H1 (cell line): ENCODE measurements around the gene HES3. TPM values are rescaled to one million over a fixed set of nuclear protein-coding genes. Genes with fewer than 3 reads are reported as not detected.
A peak's percentile ranks its signal among the peaks of the same experiment; 100 is the strongest.

Experiments used
- CTCF ChIA-PET: fragments of 300-600 bp; sonication (Branson Sonifier 250); formaldehyde crosslinking; loops from one replicate; lab custom pipeline; 2021; ENCODE audit not compliant: partially characterized antibody; lab: Charles Lee
- POLR2A ChIA-PET: fragments of 300-600 bp; sonication (Branson Sonifier 250); formaldehyde crosslinking; loops from one replicate; lab custom pipeline; 2021; ENCODE audit warnings: inconsistent platforms; ENCODE audit not compliant: partially characterized antibody; lab: Charles Lee
- DNase-seq, 2 experiments: peaks; one replicate each; pipeline versions ENCODE4 v3.0.0 to v3.0.0-alpha.2; 2010 to 2022; ENCODE audit warnings: low spot score in 2 of 2, low read depth in 1 of 2, mixed read lengths in 1 of 2
- FAIRE-seq: peaks from 2 replicates; lab custom pipeline; 2011; peaks lifted over from hg19 to GRCh38; lab: Jason Lieb, UNC
- H2AFZ ChIP-seq: 2 replicates; pipeline ENCODE4 v1.8.1; 2012; ENCODE audit warnings: low read length, inconsistent platforms
- H2AK5ac ChIP-seq: 2 replicates; pipeline ENCODE4 v1.6.1; 2013; ENCODE audit warnings: low read depth, low read length
- H2BK120ac ChIP-seq: replicated peaks from 2 replicates; pipeline ENCODE3; 2013; ENCODE audit warnings: low read depth, low read length, inconsistent platforms
- H2BK12ac ChIP-seq: 2 replicates; pipeline ENCODE4 v1.6.1; 2013; ENCODE audit warnings: low read depth, low read length
- H2BK15ac ChIP-seq: 2 replicates; pipeline ENCODE4 v1.6.1; 2013; ENCODE audit warnings: low read length
- H2BK20ac ChIP-seq: 2 replicates; pipeline ENCODE4 v1.6.1; 2013; ENCODE audit warnings: low read length
- H2BK5ac ChIP-seq: 2 replicates; pipeline ENCODE4 v1.6.1; 2013; ENCODE audit warnings: low read depth, low read length
- H3K14ac ChIP-seq: 2 replicates; pipeline ENCODE4 v1.6.1; 2013; ENCODE audit warnings: inconsistent platforms; ENCODE audit not compliant: insufficient read length
- H3K18ac ChIP-seq: 2 replicates; pipeline ENCODE4 v1.6.1; 2013; ENCODE audit warnings: low read length; ENCODE audit errors: extremely low read depth
- H3K23ac ChIP-seq: 2 replicates; pipeline ENCODE4 v1.6.1; 2013; ENCODE audit warnings: inconsistent platforms; ENCODE audit not compliant: insufficient read length
- H3K23me2 ChIP-seq: 2 replicates; pipeline ENCODE4 v1.6.1; 2013; ENCODE audit warnings: low read depth, low read length
- H3K27ac ChIP-seq: 2 replicates; pipeline ENCODE4 v1.6.1; 2011; ENCODE audit warnings: low read depth, low read length, inconsistent platforms
- H3K27me3 ChIP-seq, 4 experiments: replicated peaks in 1 of 4; 1 replicate in 1 of 4; 2 replicates in 3 of 4; pipeline versions ENCODE4 v1.6.1 to v1.8.1; 2011 to 2013; ENCODE audit warnings: low read length in 3 of 4, mild to moderate bottlenecking in 3 of 4, inconsistent platforms in 2 of 4, mixed read lengths in 2 of 4, moderate library complexity in 1 of 4; ENCODE audit not compliant: control insufficient read depth in 3 of 4, insufficient read depth in 3 of 4; ENCODE audit errors: extremely low read depth in 1 of 4
- H3K36me3 ChIP-seq, 4 experiments: 2 replicates each; pipeline versions ENCODE4 v1.6.1 to v1.8.1; 2011 to 2013; ENCODE audit warnings: mild to moderate bottlenecking in 4 of 4, low read length in 3 of 4, moderate library complexity in 2 of 4, control low read depth in 1 of 4, inconsistent platforms in 1 of 4; ENCODE audit not compliant: insufficient read depth in 4 of 4, control insufficient read depth in 2 of 4
- H3K4ac ChIP-seq: replicated peaks from 2 replicates; pipeline ENCODE3; 2013; ENCODE audit warnings: low read length, low read depth, mixed read lengths, inconsistent platforms; ENCODE audit not compliant: insufficient read length
- H3K4me1 ChIP-seq, 4 experiments: replicated peaks in 1 of 4; 1 replicate in 1 of 4; 2 replicates in 3 of 4; pipeline versions ENCODE4 v1.6.1 to v1.8.1; 2011 to 2013; ENCODE audit warnings: low read length in 3 of 4, inconsistent platforms in 2 of 4, mixed read lengths in 1 of 4; ENCODE audit not compliant: insufficient read depth in 4 of 4, control insufficient read depth in 3 of 4
- H3K4me2 ChIP-seq, 2 experiments: 2 replicates each; pipeline versions ENCODE4 v1.6.1 to v1.8.1; 2011 to 2013; ENCODE audit warnings: low read depth in 2 of 2, low read length in 2 of 2, control low read depth in 1 of 2, inconsistent platforms in 1 of 2, mild to moderate bottlenecking in 1 of 2; ENCODE audit not compliant: insufficient read depth in 1 of 2
- H3K4me3 ChIP-seq, 4 experiments: fragments of 200-600, 300-600 bp in 1 of 4; sonication (generic), shearing (Covaris generic), sonication (Bioruptor Twin) in 1 of 4; 2 replicates each; pipeline versions ENCODE4 v1.5.1 to v1.8.1; 2011 to 2016; ENCODE audit warnings: low read length in 4 of 4, low read depth in 3 of 4, control low read depth in 2 of 4, inconsistent platforms in 2 of 4, mild to moderate bottlenecking in 2 of 4, mixed read lengths in 1 of 4, moderate library complexity in 1 of 4; ENCODE audit not compliant: insufficient read depth in 2 of 4; ENCODE audit errors: extremely low read depth in 1 of 4
- H3K56ac ChIP-seq: replicated peaks from 2 replicates; pipeline ENCODE3; 2013; ENCODE audit warnings: low read depth, mild to moderate bottlenecking, mixed read lengths, low read length, inconsistent platforms; ENCODE audit not compliant: insufficient read length
- H3K79me1 ChIP-seq: 2 replicates; pipeline ENCODE4 v1.6.1; 2013; ENCODE audit warnings: low read depth, low read length, control low read depth
- H3K79me2 ChIP-seq, 2 experiments: 2 replicates each; pipeline versions ENCODE4 v1.6.1 to v1.8.1; 2012 to 2013; ENCODE audit warnings: low read length in 2 of 2, mild to moderate bottlenecking in 2 of 2, inconsistent platforms in 1 of 2; ENCODE audit not compliant: insufficient read depth in 2 of 2, control insufficient read depth in 1 of 2
- H3K9ac ChIP-seq, 4 experiments: replicated peaks in 1 of 4; 1 replicate in 1 of 4; 2 replicates in 3 of 4; pipeline versions ENCODE4 v1.6.1 to v1.8.1; 2011 to 2013; ENCODE audit warnings: low read depth in 3 of 4, low read length in 3 of 4, control low read depth in 2 of 4, mild to moderate bottlenecking in 2 of 4, moderate library complexity in 2 of 4, inconsistent platforms in 1 of 4; ENCODE audit errors: extremely low read depth in 1 of 4
- H3K9me3 ChIP-seq, 2 experiments: 2 replicates each; pipeline versions ENCODE4 v1.6.1 to v1.8.1; 2012 to 2013; ENCODE audit warnings: mild to moderate bottlenecking in 2 of 2, moderate library complexity in 2 of 2, control low read depth in 1 of 2, inconsistent platforms in 1 of 2, low read depth in 1 of 2, low read length in 1 of 2, mixed read lengths in 1 of 2; ENCODE audit not compliant: insufficient read depth in 2 of 2
- H4K20me1 ChIP-seq, 2 experiments: replicated peaks in 1 of 2; 2 replicates each; pipeline versions ENCODE3 to v1.8.1; 2011 to 2013; ENCODE audit warnings: inconsistent platforms in 2 of 2, low read length in 2 of 2, mild to moderate bottlenecking in 1 of 2; ENCODE audit not compliant: insufficient read depth in 2 of 2, control insufficient read depth in 1 of 2
- H4K5ac ChIP-seq: 2 replicates; pipeline ENCODE4 v1.6.1; 2013; ENCODE audit warnings: low read length, low read depth, mixed read lengths, inconsistent platforms; ENCODE audit not compliant: insufficient read length
- H4K8ac ChIP-seq: 2 replicates; pipeline ENCODE4 v1.8.0; 2013; ENCODE audit warnings: mild to moderate bottlenecking, moderate library complexity, low read length, inconsistent platforms; ENCODE audit not compliant: insufficient read depth; ENCODE audit errors: extremely low read depth
- H4K91ac ChIP-seq: replicated peaks from 2 replicates; pipeline ENCODE3; 2013; ENCODE audit warnings: low read length, mixed read lengths, inconsistent platforms; ENCODE audit not compliant: insufficient read length
- ASH2L ChIP-seq: fragments of 200-600, 300-600 bp; sonication (generic); IDR thresholded peaks from one replicate; pipeline ENCODE4 v1.7.1; 2017; ENCODE audit warnings: low read length
- BCL11A ChIP-seq, 2 experiments: IDR thresholded peaks; one replicate each; pipeline ENCODE4 v1.6.1; 2011; ENCODE audit warnings: low read depth in 2 of 2, low read length in 2 of 2, mild to moderate bottlenecking in 2 of 2
- CBX8 ChIP-seq: fragments of 300-800, 300-1000 bp; sonication (generic); IDR thresholded peaks from 2 replicates; pipeline ENCODE4 v1.7.1; 2016; ENCODE audit warnings: low read depth, low read length, borderline replicate concordance
- CTBP2 ChIP-seq: IDR thresholded peaks from 2 replicates; pipeline ENCODE4 v1.7.0; 2011; ENCODE audit warnings: borderline replicate concordance, mild to moderate bottlenecking, moderate library complexity, mixed read lengths, low read length; ENCODE audit not compliant: insufficient read depth, insufficient read length
- FOSL1 ChIP-seq: IDR thresholded peaks from 2 replicates; pipeline ENCODE4 v1.6.1; 2011; ENCODE audit warnings: mild to moderate bottlenecking, low read depth, low read length, moderate library complexity; ENCODE audit not compliant: insufficient read depth
- GABPA ChIP-seq: IDR thresholded peaks from 2 replicates; pipeline ENCODE4 v1.6.1; 2011; ENCODE audit warnings: mild to moderate bottlenecking, low read length, moderate library complexity, borderline replicate concordance; ENCODE audit not compliant: insufficient read depth
- HDAC6 ChIP-seq: IDR thresholded peaks from one replicate; pipeline ENCODE4 v1.7.1; 2012; ENCODE audit warnings: low read depth, mild to moderate bottlenecking, inconsistent platforms, low read length, moderate library complexity
- KDM4A ChIP-seq: IDR thresholded peaks from one replicate; pipeline ENCODE4 v1.7.1; 2012; ENCODE audit warnings: low read depth, mild to moderate bottlenecking, moderate library complexity, low read length, inconsistent platforms; ENCODE audit not compliant: severe bottlenecking
- PHF8 ChIP-seq: fragments of 200-600 bp; sonication (generic); conservative IDR thresholded peaks from 2 replicates; pipeline ENCODE4 v1.7.1; 2012; ENCODE audit warnings: low read depth, mild to moderate bottlenecking, inconsistent platforms, low read length, moderate library complexity
- RFX5 ChIP-seq: IDR thresholded peaks from 2 replicates; pipeline ENCODE4 v1.6.1; 2011; ENCODE audit warnings: low read depth, low read length, improper control_type of control experiment, borderline replicate concordance
- SAP30 ChIP-seq: fragments of 300-600 bp; sonication (generic); IDR thresholded peaks from 2 replicates; pipeline ENCODE4 v1.7.1; 2012; ENCODE audit warnings: low read length, moderate library complexity, mild to moderate bottlenecking, inconsistent platforms; ENCODE audit not compliant: insufficient read depth, insufficient replicate concordance
- TAF1 ChIP-seq: IDR thresholded peaks from 2 replicates; pipeline ENCODE4 v1.6.1; 2011; ENCODE audit warnings: mild to moderate bottlenecking, low read depth, low read length
- WGBS, 2 experiments: shearing (Covaris generic) in 1 of 2; methylation state at CpG; one replicate each; pipeline versions ENCODE4 v1.1.6 to v1.1.7; 2013 to 2015; ENCODE audit warnings: low lambda C conversion rate in 2 of 2, mixed read lengths in 2 of 2, inconsistent platforms in 1 of 2, low coverage in 1 of 2, missing lambda C conversion rate in 1 of 2; ENCODE audit not compliant: insufficient replicate concordance in 2 of 2, insufficient coverage in 1 of 2, insufficient read length in 1 of 2; ENCODE audit errors: extremely low coverage in 1 of 2, missing lambda C conversion rate in 1 of 2; 5-methylcytosine and 5-hydroxymethylcytosine counted together
- polyA plus RNA-seq, 7 experiments: library from polyadenylated mRNA; depleted of rRNA in 3 of 7; stranded (reverse) in 5 of 7; unstranded in 2 of 7; fragments of >200 nt in 5 of 7; fragments of 200-250 nt in 2 of 7; gene quantifications; 1 replicate in 5 of 7; 2 replicates in 1 of 7; 4 replicates in 1 of 7; pipeline versions ENCODE4 v1.2.1 to v1.2.3, GENCODE V29; 2011 to 2013; ENCODE audit warnings: missing spikeins in 2 of 7, mixed read lengths in 2 of 7
- total RNA-seq: library from RNA; stranded (reverse); fragmentation: NEBNext Ultra II Directional; extraction: Animal tissue kit (Norgen Biotek cat#: 25700); gene quantifications from 2 replicates; pipeline ENCODE4 v1.2.1, GENCODE V29; 2021

Gene HES3
- total and polyA plus RNA-seq, 2 of the 8 experiments (the other 6 are each of a cell fraction or from before 2014, with no cell fraction given), result 38.8 to 54.3 TPM

GRCh38 chr1:6237093-6237492 is 6.9 kb upstream of the HES3 start:
- Histone ChIP-seq H3K9ac (no peak overlapping the region), H4K91ac (no peak overlapping the region), H3K36me3 (peaks cover 6 to 19% (median 13%) of the 10 kb centered on the region in 4 experiments; a peak in 6 of 8 replicates), H3K79me2 (peaks cover 6 to 27% of the 10 kb centered on the region in 2 experiments), H3K4ac (no peak overlapping the region), H3K9me3 (no peaks in the 10 kb centered on the region), H2AK5ac (no peak overlapping the region), H2BK15ac (no peak overlapping the region), H4K20me1 (peaks cover 7 to 13% of the 10 kb centered on the region in 2 experiments), H2BK5ac (no peak overlapping the region), H4K8ac (no peak overlapping the region), H3K56ac (no peak overlapping the region), H2BK20ac (0 out of 2 replicates have a peak overlapping the region, but pooled peaks have one; percentile 61), H3K4me1 (peaks cover 13 to 38% (median 31%) of the 10 kb centered on the region in 4 experiments), H2AFZ (no peak overlapping the region), H3K27me3 (no peaks in the 10 kb centered on the region), H3K23me2 (0 out of 2 replicates have a peak, but pooled peaks cover 5% of the 10 kb centered on the region), H3K23ac (no peak overlapping the region), H3K4me2 (peak overlapping the region in 1 of 2 experiments; percentile 67; a peak in 2 of 4 replicates), H3K79me1 (peaks cover 8% of the 10 kb centered on the region; the same call in 1 of the 2 replicates), H3K27ac (no peak overlapping the region), H4K5ac (no peak overlapping the region), H3K18ac (peak overlapping the region; percentile 44; the same call in 1 of the 2 replicates), H2BK120ac (no peak overlapping the region), H3K4me3 (no peak overlapping the region), H3K14ac (no peak overlapping the region), H2BK12ac (no peak overlapping the region)
- ChIA-PET CTCF (interaction anchor here (0.6 to 19.1 kb wide), 10 partner anchors 10 to 751 kb away, joined by 3 to 353 read pairs (median 9); partner anchors contain the start of genes RNF207 and RPL22), POLR2A (interaction anchor here (6.4 to 6.9 kb wide), 2 partner anchors 12 to 31 kb away, joined by 64 to 78 read pairs; partner anchors contain the start of gene RNF207)
- FAIRE-seq (no peak), DNase-seq (no peak)
- WGBS, 2 experiments, result 89% methylated on average over 4 of the region's 4 CpGs; no CpG with 5 or more reads in 1 of the 2 experiments
- TF ChIP-seq CTBP2 (no peak), ASH2L (no peak), PHF8 (no peak), KDM4A (no peak), RFX5 (no peak), SAP30 (no peak), CBX8 (no peak), HDAC6 (no peak), BCL11A (IDR thresholded peaks at IDR 0.05; ENCODE audit: low read depth in 2 of 2, low read length in 2 of 2) (no peak), GABPA (no peak), FOSL1 (no peak), TAF1 (no peak)
